NT2/D1 (cell line): Measurements from ENCODE around the gene NEUROG1.

Experiments used
- SUZ12 ChIP-seq: IDR thresholded peaks from 2 replicates; pipeline ENCODE4 v1.6.1; 2011; ENCODE audit not compliant: insufficient read length, insufficient read depth; ENCODE audit errors: extremely low read depth
- YY1 ChIP-seq: IDR thresholded peaks from 2 replicates; pipeline ENCODE4 v1.6.1; 2011; ENCODE audit not compliant: insufficient read length, insufficient read depth

- TF ChIP-seq YY1 (no peak), SUZ12 (no peak)
Measured at GRCh38 chr5:135508496-135509005, 27.2 kb downstream of the NEUROG1 start.
